ENCODE results near the gene MYOG. TPM values are rescaled to one million over a fixed set of nuclear protein-coding genes. Genes with fewer than 3 reads are reported as not detected.

MYOG gene
- total RNA-seq, 1 donor from 2014 or later = not detected

GRCh38 chr1:203114202-203114601, 28.4 kb upstream of the MYOG start:
- ATAC-seq (ENCODE audit: low read depth) (no peak), DNase-seq (no peak)
- peaks cover 36% of the 10 kb centered on the region for H3K27me3 Mint-ChIP-seq
- TF ChIP-seq CTCF (IDR thresholded peaks at IDR 0.05) = no peak
- intact Hi-C loops (cut with micrococcal nuclease) = no loop called here
- ChIA-PET POLR2A (no interaction called here), CTCF (no interaction called here)
- peaks cover 2% of the 10 kb centered on the region for H3K4me1 Mint-ChIP-seq
- H3K27ac Mint-ChIP-seq = no peak overlapping the region
- H3K9me3 Mint-ChIP-seq = no peaks in the 10 kb centered on the region
- H3K36me3 Mint-ChIP-seq (ENCODE audit: low read depth) = no peaks in the 10 kb centered on the region
- H3K4me3 Mint-ChIP-seq = no peak overlapping the region

- peaks cover 2% of the 10 kb centered on the region for H3K4me1 Mint-ChIP-seq
- no peak overlapping the region for H3K4me3 Mint-ChIP-seq
- CTCF ChIA-PET = no interaction called here
- TF ChIP-seq CTCF (IDR thresholded peaks at IDR 0.05) = no peak
- no peaks in the 10 kb centered on the region for H3K9me3 Mint-ChIP-seq
- ATAC-seq (ENCODE audit: low read depth) (no peak), DNase-seq (no peak)
- intact Hi-C loops (cut with micrococcal nuclease) = no loop called here
- no peak overlapping the region for H3K27ac Mint-ChIP-seq
- H3K27me3 Mint-ChIP-seq = peaks cover 34% of the 10 kb centered on the region
- no peaks in the 10 kb centered on the region for H3K36me3 Mint-ChIP-seq (ENCODE audit: low read depth)
- POLR2A ChIA-PET = no interaction called here
Observed at GRCh38 chr1:203113308-203113707, 27.5 kb upstream of the MYOG start.

- H3K4me1 Mint-ChIP-seq = no peaks in the 10 kb centered on the region
- DNase-seq (no peak), ATAC-seq (ENCODE audit: low read depth) (no peak)
- TF ChIP-seq CTCF (IDR thresholded peaks at IDR 0.05) = no peak
- ChIA-PET CTCF (interaction anchor here (1.0 kb wide), 1 partner anchor 8 kb away, joined by 3 read pairs; no protein-coding TSS in a partner anchor), POLR2A (no interaction called here)
- no peak overlapping the region for H3K4me3 Mint-ChIP-seq
- intact Hi-C loops (cut with micrococcal nuclease) = no loop called here
- no peak overlapping the region for H3K27ac Mint-ChIP-seq
- peaks cover 34% of the 10 kb centered on the region for H3K27me3 Mint-ChIP-seq
- H3K36me3 Mint-ChIP-seq (ENCODE audit: low read depth) = no peaks in the 10 kb centered on the region
- no peaks in the 10 kb centered on the region for H3K9me3 Mint-ChIP-seq
Observed at GRCh38 chr1:203112475-203112874, 26.7 kb upstream of the MYOG start.

- intact Hi-C loops (cut with micrococcal nuclease) = no loop called here
- no peak overlapping the region for H3K4me3 Mint-ChIP-seq
- no peak for TF ChIP-seq CTCF (IDR thresholded peaks at IDR 0.05)
- peaks cover 41% of the 10 kb centered on the region for H3K27me3 Mint-ChIP-seq
- ATAC-seq (ENCODE audit: low read depth) (no peak), DNase-seq (no peak)
- ChIA-PET POLR2A (no interaction called here), CTCF (no interaction called here)
- no peaks in the 10 kb centered on the region for H3K4me1 Mint-ChIP-seq
- no peak overlapping the region for H3K27ac Mint-ChIP-seq
- no peaks in the 10 kb centered on the region for H3K36me3 Mint-ChIP-seq (ENCODE audit: low read depth)
- H3K9me3 Mint-ChIP-seq = peaks cover 8% of the 10 kb centered on the region
Observed at GRCh38 chr1:203104789-203105390, 19.1 kb upstream of the MYOG start.

GRCh38 chr1:203103829-203104495, 18.1 kb upstream of the MYOG start:
- H3K9me3 Mint-ChIP-seq = peaks cover 8% of the 10 kb centered on the region
- no peak overlapping the region for H3K4me3 Mint-ChIP-seq
- intact Hi-C loops (cut with micrococcal nuclease) = no loop called here
- no peak overlapping the region for H3K27ac Mint-ChIP-seq
- peaks cover 44% of the 10 kb centered on the region for H3K27me3 Mint-ChIP-seq
- POLR2A ChIA-PET = no interaction called here
- no peak for TF ChIP-seq CTCF (IDR thresholded peaks at IDR 0.05)
- no peak for ATAC-seq (ENCODE audit: low read depth)
- no peak for DNase-seq
- H3K36me3 Mint-ChIP-seq (ENCODE audit: low read depth) = no peaks in the 10 kb centered on the region
- CTCF ChIA-PET = interaction anchor here (1.2 kb wide), 1 partner anchor 64 kb away, joined by 3 read pairs; no protein-coding TSS in a partner anchor
- H3K4me1 Mint-ChIP-seq = no peaks in the 10 kb centered on the region

All from activated B cell treated with CpG ODN at 0.5 μM for 24 hours (primary cell).